ENCODE measurements around the gene FNDC3A. TPM values are rescaled to one million over a fixed set of nuclear protein-coding genes. Genes with fewer than 3 reads are reported as not detected.

The FNDC3A gene, protein sequence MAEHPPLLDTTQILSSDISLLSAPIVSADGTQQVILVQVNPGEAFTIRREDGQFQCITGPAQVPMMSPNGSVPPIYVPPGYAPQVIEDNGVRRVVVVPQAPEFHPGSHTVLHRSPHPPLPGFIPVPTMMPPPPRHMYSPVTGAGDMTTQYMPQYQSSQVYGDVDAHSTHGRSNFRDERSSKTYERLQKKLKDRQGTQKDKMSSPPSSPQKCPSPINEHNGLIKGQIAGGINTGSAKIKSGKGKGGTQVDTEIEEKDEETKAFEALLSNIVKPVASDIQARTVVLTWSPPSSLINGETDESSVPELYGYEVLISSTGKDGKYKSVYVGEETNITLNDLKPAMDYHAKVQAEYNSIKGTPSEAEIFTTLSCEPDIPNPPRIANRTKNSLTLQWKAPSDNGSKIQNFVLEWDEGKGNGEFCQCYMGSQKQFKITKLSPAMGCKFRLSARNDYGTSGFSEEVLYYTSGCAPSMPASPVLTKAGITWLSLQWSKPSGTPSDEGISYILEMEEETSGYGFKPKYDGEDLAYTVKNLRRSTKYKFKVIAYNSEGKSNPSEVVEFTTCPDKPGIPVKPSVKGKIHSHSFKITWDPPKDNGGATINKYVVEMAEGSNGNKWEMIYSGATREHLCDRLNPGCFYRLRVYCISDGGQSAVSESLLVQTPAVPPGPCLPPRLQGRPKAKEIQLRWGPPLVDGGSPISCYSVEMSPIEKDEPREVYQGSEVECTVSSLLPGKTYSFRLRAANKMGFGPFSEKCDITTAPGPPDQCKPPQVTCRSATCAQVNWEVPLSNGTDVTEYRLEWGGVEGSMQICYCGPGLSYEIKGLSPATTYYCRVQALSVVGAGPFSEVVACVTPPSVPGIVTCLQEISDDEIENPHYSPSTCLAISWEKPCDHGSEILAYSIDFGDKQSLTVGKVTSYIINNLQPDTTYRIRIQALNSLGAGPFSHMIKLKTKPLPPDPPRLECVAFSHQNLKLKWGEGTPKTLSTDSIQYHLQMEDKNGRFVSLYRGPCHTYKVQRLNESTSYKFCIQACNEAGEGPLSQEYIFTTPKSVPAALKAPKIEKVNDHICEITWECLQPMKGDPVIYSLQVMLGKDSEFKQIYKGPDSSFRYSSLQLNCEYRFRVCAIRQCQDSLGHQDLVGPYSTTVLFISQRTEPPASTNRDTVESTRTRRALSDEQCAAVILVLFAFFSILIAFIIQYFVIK
- 25.5 TPM for polyA plus RNA-seq (2012; ENCODE audit: insufficient read depth, insufficient read length, low read depth)

DNA sequence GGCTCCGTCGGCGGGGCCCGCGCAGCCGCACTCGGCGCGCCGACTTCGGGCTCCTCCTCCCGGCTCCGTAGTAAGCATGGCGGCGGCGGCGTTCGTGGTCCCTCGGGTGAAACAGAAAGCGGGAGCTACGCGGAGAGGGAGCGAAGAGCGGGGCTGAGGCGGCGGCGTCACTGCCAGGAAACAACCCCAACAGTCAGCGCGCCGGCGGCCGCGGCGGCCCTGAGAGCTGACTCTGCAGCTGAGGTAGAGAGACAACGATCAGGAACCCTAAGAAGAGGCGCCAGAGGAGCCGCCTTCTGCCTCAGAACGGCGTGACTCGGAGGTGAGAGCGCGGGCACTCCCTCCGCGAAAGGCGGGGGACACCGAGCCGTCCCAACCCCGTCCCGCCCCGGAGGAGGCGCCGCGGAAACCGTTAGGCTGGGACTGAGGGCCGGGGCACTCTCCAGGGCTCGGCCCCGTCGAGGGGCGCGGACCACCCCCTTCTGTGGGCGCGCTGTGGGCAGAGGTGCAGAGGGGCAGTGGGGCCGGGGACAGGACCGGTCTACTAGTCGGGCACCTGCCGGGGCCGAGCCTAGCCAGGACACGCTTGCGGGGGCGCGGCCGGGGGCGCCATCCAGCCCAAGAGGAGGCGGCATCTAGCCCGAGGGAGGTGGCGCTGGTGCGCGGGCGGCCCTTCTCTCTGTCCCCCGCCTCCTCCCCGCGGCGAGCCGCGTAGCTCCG, at the start of gene FNDC3A:
FNDC3A (plus strand) TSS at position 57 of the 720 bp plus-strand sequence. CDS start 30,279 bp downstream, outside the sequence.
- DNase-seq = peak; percentile 94
- H3K36me3 ChIP-seq = no peaks in the 10 kb centered on the region
- TF ChIP-seq CTCF (IDR thresholded peaks at IDR 0.05; ENCODE audit: low read depth, low read length) = no peak

GRCh38 chr13:48928757-48929430, 46.8 kb upstream of the FNDC3A start:
- Histone ChIP-seq H3K27me3 (no peaks in the 10 kb centered on the region), H3K9me3 (0 out of 2 replicates have a peak, but pooled peaks cover 2% of the 10 kb centered on the region), H3K4me1 (peaks cover 5% of the 10 kb centered on the region; the same call in 1 of the 2 replicates), H3K4me3 (ENCODE audit: low read depth, low read length) (no peak overlapping the region), H3K36me3 (no peaks in the 10 kb centered on the region)
- TF ChIP-seq CTCF (IDR thresholded peaks at IDR 0.05; ENCODE audit: low read depth, low read length) = no peak
- DNase-seq = no peak

More for the DNA sequence above, at the start of gene FNDC3A:
- Histone ChIP-seq H3K9me3 (no peaks in the 10 kb centered on the region), H3K27me3 (no peaks in the 10 kb centered on the region), H3K4me1 (no peaks in the 10 kb centered on the region; the same call in 1 of the 2 replicates), H3K4me3 (ENCODE audit: low read depth, low read length) (peak within 1 kb of the TSS; percentile 91)

DNA sequence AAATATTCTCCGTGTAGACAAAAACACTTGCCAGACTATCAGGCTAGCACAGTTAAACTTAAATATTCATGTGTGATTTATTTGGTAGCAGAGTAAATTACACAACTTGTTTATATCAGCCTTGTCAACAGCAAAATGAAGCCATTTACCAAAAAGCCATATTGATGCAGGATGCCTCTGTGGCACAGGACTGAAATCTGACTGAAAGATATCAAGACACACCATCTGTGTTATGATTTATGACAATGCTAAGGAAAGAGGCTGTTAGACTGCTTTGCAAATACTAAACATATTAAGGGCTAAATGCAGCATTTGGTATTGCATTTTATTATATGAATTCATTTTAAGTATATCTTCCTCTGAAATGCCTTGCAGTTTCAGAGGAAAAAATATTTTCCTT, 44.8 kb upstream of the FNDC3A start:
- Histone ChIP-seq H3K4me3 (ENCODE audit: low read depth, low read length) (no peak overlapping the region), H3K9me3 (0 out of 2 replicates have a peak, but pooled peaks cover 2% of the 10 kb centered on the region), H3K27me3 (no peaks in the 10 kb centered on the region), H3K4me1 (peaks cover 5% of the 10 kb centered on the region; the same call in 1 of the 2 replicates), H3K36me3 (no peaks in the 10 kb centered on the region)
- no peak for TF ChIP-seq CTCF (IDR thresholded peaks at IDR 0.05; ENCODE audit: low read depth, low read length)
- DNase-seq = no peak

GRCh38 chr13:48938308-48938943, 37.3 kb upstream of the FNDC3A start:
- DNase-seq = no peak
- H3K9me3 ChIP-seq = no peaks in the 10 kb centered on the region
- TF ChIP-seq CTCF (IDR thresholded peaks at IDR 0.05; ENCODE audit: low read depth, low read length) = no peak
- no peaks in the 10 kb centered on the region for H3K27me3 ChIP-seq
- no peak overlapping the region for H3K4me3 ChIP-seq (ENCODE audit: low read depth, low read length)
- H3K36me3 ChIP-seq = no peaks in the 10 kb centered on the region
- peaks cover 6% of the 10 kb centered on the region for H3K4me1 ChIP-seq

GRCh38 chr13:48939728-48940127, 36.0 kb upstream of the FNDC3A start:
- no peak for TF ChIP-seq CTCF (IDR thresholded peaks at IDR 0.05; ENCODE audit: low read depth, low read length)
- H3K36me3 ChIP-seq = no peaks in the 10 kb centered on the region
- DNase-seq = no peak
- no peaks in the 10 kb centered on the region for H3K27me3 ChIP-seq
- H3K9me3 ChIP-seq = no peaks in the 10 kb centered on the region
- no peak overlapping the region for H3K4me3 ChIP-seq (ENCODE audit: low read depth, low read length)
- H3K4me1 ChIP-seq = peaks cover 6% of the 10 kb centered on the region

Measured in BE2C (cell line).